ENCODE measurements around the gene DNAJC30.
A peak's percentile ranks its signal among the peaks of the same experiment; 100 is the strongest.

The DNAJC30 gene

DNA sequence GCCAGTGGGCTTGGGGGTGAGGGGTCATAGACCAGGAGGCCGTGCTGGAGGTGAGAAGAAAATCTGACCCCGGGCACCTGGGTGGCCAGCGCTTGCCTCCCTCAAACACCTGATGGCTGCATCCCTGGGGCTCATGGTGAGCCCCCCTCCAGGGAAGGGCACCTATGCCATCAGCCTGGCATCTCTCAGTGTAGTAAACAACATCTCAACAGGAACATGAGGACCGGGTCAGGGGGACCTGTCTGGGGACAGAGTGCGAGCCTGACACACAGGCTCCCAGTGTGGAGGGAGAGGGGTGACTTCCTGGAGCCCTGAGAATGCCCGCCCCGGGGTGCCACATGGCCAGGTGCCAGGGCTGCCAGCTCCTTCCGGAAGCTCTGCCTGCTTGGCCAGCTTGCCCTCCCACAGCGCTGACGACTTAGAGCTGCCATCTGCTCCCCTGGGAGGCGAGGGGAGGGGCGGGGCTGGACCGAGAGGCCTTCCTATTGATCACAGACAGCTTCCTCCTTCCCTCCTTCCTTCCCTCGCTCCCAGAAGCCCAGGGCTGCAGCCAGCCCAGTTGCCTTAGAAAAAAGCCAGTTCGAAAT, 23.9 kb upstream of the DNAJC30 start:
- DNase-seq (ENCODE audit: low spot score), result peak; percentile 64

DNA sequence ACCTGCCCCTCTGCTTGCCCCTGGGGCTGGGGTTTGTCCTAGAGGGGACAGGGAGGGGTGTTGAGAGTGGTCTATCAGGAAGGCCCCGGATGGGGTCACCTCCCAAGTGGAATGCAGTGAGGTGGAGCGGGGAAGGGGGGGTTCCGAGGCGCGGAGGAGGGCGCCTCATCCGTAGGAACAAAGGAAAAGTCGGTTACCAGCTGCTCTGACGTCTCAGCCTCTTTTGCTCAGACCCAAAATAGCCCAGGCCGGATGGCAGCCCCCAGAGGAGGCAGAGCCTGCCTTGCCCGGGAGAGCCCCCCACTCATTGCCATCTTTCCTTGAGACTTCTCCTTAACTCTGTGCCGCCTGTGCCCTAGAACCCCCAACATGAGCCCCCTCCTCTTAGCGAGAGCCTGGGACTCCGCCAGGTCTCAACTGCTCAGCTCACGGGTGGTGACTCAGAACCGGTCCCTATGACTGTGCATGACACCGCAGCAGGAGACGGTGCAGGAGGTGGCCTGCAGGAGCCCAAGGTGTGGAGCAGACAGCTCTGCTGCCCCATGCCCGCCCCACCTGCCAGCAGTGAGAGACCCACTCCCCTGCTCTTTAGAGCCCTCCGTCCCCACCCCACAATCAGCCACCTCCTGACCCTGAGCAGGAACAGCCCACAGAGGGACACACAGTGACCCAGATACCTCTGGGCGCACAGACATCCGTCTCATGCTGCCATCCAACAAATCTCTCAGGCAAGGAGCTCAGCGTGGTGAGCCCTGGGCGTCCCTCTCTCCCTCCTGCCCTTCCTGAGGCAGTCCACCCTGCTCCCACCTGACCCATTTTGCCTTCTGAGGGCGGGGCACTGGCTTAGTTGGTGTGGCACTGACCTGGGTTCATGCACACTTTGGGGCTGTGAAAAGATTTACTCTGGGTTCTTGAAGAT, 23.1 kb upstream of the DNAJC30 start:
- DNase-seq (ENCODE audit: low spot score), result no peak

DNA sequence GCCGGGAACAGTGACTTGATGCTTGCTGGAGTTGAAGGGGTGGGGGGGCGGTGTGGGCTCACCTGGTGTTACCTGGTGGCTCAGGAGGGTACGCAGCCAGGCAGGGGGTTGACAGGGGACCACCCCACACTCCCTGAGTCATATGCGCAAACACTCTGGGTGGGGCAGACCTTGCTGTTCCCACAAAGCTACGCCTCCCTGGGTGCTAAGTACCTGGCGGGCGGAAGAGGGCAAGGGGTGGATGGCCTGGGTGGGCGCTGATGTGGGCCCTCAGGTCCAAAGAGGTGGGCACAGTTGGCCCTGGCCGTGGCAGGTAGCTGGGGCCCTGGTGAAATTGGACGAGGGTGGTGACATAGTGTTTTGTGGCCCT, 22.3 kb upstream of the DNAJC30 start:
- DNase-seq (ENCODE audit: low spot score), result no peak

DNA sequence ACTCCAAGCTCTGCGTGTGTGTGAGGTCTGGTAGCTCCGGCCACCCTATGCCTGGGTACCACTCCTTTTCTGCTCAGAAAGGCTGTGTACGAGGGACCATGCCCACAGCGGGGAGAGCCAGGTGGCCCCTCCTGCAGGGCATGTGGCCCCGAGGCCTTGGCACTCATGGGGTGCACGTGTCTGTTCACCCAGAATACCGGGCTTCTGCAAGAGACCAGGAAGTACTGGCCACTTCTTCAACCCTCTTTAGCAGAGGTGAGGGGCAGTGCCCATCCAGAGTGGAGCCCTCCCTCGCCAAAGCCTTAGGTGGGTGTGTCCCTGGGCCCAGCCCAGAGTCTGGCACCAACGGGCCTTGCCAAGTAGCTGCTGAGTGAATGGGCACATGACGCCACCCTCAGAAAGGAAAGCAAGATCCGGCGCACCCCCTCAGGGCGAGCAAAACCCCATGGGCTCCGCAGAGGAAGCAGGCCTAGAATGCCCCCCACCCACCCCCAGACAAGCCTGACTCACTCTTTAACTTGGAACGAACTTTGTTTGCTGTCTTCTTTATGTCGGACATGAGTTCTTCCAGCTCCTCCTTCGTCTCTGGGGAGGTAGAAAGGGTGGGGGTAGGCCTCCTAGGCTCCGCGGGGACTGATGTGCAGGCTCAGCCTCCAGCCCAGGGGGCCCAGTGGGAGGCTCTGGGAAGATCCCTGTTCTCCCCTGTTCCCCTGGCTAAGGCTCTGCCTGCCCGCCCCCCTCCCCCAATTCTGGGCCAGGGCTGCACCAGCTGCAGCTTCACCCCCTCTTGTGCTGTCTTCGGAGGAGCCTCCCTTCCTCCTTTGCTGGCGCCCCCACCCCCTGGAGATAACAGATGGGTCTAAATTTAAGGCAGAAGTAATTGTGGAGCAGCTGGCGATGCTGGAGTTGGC, 21.6 kb upstream of the DNAJC30 start:
- no peak for DNase-seq (ENCODE audit: low spot score)

DNA sequence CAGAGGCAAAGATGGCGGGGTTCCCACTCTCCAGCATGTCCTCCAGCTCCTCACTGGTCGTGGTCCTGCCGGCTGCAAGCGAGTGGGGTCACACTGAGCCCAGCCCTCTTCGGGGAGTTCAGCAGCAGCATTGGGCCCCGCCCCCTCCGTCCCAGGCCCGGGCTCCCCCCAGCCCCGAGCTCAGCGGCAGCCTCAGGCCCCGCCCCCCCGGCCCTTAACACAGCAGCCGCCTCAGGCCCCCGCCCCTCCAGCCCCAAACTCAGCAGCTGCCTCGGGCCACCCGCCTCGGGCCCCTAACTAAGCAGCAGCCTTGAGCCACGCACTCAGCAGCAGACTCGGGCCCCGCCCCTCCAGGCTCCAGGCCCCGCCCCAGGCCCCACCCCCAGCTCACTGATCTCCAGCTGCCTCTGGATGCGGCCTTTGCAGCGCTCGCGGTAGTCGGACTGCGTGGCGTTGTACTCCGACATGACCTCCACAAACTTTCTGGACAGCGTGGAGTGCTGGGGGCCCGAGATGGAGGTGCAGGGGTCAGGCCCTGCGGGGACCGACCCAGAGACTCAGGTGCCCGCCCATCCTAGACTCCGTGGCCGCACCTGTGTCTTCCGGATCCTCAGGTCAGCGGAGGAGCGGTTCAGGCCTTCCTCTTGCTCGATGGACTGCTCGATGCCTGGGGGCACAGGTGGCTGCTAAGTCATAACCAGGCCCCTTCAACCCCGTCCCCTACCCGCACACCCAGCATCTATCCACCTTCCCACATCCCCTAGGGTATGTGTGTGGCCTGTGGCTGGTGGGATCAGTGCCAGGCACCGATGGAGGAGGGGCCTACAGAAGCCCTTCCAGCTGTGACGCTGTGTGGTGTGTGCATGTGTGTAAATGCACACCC, 20.7 kb upstream of the DNAJC30 start:
- DNase-seq (ENCODE audit: low spot score), result no peak

DNA sequence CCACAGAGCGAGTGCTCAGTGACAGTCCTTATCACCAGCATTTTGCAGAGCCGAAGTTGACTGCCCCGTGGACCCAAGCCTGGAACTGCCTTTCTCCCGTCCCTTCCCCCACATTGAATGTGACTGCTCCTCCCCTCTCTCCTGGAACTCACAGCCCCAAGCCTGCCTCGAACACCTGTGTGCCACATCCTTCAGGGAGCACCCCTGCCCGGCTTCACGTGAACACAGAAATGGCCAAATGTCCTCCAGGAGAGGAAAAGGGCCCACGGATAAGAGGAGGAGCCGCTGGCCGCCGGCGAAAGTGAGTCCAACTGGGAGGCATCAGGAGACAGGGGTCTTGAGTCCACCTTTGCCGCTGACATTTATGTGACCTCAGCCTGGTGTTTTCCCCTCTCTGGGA, 20.0 kb upstream of the DNAJC30 start:
- DNase-seq (ENCODE audit: low spot score), result no peak

DNA sequence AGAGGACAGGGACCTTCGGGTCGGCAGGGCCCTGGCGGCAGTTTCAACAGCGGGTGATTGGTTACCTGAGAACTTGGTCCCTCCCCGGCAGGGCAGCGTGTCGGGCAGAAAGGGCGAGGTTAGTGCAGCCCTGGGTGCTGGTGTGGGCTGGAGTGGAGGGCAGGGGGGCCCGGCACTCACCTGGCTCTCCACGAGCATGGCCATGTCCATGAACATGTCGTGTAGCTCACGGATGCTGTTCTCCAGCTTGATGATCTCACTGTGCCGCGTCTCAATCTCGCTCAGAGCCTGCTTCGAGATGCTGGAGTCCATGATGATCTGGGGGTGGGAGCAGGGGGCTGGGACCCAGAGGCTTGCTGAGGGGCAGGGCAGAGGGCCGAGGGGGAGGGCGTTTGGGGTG, 19.4 kb upstream of the DNAJC30 start:
- no peak for DNase-seq (ENCODE audit: low spot score)

DNA sequence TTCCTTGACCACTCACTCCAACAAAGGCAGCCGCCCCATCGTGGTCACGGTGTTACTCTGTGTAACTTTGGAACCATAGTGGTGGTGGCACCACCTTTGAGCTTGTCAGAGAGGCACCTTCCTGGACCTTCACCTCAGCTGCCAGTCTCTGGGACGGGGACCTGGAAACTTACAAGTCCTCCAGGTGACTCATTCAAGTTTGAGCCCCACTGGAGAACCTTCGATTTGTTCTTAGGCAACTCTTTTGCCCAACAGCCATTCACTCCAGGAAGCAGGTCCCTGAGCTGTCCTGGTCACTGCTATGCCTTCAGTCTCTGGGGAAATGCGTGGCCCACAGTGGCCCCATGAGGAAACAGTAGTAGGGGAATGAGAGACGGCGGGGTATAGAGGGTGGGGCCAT, 19.0 kb upstream of the DNAJC30 start:
- DNase-seq (ENCODE audit: low spot score), result no peak

DNA sequence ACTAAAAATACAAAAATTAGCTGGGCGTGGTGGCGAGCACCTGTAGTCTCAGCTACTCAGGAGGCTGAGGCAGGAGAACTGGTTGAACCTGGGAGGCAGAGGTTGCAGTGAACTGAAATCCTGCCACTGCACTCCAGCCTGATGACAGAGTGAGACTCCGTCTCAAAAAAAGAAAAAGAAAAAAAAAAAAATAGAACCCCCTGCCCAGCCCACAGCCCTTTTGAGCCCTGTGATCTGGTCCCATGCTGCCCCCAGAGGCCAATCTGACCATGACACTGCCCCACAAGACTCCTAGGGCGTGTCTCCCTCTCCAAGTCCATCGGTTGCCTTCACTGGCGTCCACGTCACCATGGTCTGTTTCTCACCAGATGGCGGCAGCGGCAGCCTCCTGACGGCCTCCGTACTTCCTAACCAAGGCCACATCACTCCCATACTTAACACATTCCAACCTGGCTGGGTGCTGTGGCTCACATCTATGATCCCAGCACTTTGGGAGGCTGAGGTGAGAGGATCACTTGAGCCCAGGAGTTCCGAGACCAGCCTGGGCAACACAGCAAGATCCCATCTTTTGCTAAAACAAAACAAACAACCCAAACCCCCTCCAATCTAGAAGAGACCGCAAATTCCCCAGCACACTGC, 18.2 kb upstream of the DNAJC30 start:
- DNase-seq (ENCODE audit: low spot score), result no peak

DNA sequence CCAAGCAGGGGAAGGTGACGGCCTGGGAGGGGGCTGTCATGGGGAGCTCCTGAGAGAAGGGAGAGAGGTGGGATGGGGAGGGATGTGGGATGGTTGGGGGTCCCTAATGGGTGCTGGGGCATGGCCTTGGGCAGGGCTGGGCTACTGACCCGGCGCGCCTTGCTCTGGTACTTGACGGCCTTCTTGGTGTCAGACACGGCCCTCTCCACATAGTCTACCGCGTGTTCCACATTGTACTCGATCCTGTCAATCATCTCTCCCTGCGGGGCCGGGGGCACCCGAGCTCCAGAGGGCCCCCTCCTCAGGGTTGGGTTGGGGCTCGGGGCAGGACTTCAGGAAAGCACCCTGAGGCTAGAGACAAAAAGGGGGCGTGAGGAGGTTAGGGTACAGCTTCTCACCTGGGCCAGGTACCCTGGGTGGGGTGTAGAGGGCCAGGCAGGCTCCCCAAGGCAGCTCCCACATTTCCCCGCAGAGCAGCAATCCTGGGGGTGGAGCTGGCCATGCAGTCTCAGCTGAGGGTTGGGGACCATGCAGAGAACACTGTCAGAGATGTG, 17.4 kb upstream of the DNAJC30 start:
- no peak for DNase-seq (ENCODE audit: low spot score)

DNA sequence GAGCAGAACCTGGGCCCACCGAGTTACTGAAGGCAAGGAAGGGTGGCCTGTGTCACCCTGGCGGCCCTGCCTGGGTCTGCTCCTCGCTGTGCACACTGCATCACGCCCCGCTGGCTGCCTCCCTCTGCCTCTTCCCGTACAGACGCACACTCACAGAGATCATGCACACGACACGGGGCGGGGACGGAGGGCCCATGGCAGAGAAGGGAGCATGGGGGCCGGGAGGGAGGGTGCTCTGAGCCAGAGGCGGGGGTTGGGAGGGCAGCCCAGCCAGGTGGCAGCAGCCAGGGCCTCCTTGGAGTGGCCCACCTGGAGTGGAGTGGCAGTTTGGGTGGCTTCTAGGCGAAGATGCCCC, 16.8 kb upstream of the DNAJC30 start:
- no peak for DNase-seq (ENCODE audit: low spot score)

DNA sequence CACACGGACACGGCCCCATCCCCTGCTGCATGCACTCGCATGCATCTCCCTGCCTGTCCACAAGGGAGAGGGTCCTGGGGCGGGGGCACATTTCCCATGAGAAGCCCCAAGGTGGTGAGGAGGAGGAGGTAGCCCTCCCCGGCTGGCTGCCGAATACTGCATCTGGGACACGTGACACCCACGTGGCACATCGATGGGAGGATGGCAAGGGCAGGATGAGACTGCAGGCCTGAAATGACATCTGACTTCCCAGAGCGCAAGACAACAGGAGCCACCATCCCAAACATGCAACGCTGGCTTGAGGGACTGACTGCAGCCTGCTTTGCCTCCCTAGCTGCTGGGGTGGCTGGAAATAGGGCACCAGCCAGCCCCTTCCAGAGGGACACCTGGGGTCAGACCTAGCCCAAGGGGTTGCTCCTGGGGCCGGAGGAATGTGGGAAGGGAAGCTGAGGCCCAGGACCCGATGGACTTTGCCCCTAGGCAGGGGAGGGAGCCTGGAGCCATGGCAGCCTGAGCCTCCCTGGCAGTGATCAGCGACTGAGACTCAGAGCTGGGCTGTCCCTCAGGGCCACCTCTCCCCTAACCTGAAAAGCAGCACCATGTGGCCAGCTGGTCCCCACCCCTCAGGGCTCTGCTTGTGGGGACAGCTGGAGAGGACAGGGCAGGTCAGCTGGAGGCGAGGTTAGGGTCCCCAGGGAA, 16.3 kb upstream of the DNAJC30 start:
- DNase-seq (ENCODE audit: low spot score), result no peak

DNA sequence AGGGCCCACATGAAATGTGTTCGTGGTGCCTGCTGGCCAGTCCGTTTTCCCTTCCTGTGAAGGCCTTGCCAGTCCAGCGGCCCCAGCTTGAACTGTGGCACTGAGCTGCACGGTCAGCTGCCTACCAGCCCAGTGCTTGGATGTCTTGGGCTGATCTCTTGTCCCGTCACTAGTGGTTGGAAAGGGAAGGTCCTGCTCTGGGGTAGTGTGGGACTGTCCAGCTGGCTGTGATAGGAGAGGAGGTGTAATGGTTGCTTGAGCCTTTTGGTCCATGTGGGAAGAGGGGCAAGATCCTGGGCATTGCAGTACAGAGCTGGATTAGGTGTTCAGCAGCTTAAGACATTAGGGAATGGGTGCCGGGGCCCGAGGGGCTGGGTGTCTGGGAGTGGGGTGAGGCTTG, 15.2 kb upstream of the DNAJC30 start:
- DNase-seq (ENCODE audit: low spot score), result no peak

DNA sequence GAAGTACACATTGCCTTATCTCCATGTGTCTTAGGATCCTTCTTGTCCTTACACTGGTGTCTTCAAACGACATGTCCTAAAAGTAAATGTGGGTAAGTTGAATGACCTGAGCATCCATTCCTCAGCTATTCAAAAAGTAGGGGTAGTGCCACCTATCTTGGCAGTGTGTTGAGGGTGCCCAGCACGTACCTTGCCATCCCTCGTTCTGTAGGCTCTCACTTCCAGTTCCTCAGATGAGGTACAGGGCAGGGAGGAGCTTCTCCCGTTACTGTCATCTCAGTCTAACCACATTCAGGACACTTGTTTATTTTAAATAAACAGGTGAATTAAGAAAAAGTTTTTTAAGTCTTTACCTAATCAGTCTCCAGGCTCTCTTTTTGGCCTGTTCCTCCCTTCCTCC, 13.1 kb upstream of the DNAJC30 start:
- DNase-seq (ENCODE audit: low spot score), result no peak

DNA sequence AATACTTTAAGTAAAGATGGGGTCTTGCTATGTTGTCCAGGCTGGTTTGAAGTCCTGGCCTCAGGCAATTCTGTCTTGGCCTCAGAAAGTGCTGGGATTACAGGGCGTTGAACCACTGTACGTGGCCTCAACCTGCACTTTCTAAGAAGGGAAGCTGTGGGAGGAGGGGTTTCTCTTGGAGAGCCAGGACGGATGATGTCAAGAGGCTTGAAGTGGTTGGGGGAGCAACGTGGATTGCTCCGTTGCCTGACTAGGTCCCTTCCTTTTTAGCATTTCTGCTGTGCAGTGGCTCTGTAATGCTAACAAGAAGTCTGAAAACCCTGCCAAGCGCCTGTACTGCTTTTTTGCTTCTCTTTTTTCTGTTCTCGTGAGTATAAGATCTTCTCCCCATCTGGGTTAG, 7.4 kb upstream of the DNAJC30 start:
- no peak for DNase-seq (ENCODE audit: low spot score)

DNA sequence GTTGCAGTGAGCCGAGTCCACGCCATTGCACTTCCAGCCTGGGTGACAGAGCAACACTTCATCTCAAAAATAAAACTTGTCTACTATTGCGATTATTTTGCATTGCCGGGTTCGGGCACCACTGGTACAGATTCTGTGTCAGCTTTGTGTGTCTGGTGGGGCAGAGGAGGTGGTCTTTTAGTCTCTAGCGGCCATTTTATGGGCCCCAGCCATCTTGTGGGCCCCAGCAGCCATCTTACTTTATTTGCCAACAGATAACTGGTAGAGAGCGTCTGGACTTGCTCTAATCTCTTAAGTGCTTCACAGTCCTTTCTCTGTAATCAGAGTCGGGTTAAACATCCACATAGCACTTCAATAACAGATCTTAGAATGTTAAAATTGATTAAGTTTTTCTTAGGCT, 5.0 kb upstream of the DNAJC30 start:
- no peak for DNase-seq (ENCODE audit: low spot score)

DNA sequence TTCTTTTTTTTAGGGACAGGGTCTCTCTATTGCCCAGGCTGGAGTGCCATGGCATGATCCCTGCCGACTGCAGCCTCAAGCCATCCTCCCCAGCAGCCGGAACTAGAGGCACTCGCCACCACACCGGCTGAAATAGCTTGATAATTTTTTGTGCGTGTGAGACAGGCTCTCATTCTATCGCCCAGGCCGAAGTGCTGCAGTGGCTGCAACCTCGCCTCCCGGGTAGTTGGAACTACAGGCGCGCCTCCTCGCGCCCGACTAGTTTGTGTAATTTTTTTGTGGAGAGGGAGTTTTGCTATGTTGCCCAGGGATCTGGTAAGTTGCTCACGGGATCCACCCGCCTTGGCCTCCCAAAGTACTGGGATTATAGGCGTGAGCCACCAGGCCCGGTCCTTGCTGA, 2.1 kb upstream of the DNAJC30 start:
- no peak for DNase-seq (ENCODE audit: low spot score)

DNA sequence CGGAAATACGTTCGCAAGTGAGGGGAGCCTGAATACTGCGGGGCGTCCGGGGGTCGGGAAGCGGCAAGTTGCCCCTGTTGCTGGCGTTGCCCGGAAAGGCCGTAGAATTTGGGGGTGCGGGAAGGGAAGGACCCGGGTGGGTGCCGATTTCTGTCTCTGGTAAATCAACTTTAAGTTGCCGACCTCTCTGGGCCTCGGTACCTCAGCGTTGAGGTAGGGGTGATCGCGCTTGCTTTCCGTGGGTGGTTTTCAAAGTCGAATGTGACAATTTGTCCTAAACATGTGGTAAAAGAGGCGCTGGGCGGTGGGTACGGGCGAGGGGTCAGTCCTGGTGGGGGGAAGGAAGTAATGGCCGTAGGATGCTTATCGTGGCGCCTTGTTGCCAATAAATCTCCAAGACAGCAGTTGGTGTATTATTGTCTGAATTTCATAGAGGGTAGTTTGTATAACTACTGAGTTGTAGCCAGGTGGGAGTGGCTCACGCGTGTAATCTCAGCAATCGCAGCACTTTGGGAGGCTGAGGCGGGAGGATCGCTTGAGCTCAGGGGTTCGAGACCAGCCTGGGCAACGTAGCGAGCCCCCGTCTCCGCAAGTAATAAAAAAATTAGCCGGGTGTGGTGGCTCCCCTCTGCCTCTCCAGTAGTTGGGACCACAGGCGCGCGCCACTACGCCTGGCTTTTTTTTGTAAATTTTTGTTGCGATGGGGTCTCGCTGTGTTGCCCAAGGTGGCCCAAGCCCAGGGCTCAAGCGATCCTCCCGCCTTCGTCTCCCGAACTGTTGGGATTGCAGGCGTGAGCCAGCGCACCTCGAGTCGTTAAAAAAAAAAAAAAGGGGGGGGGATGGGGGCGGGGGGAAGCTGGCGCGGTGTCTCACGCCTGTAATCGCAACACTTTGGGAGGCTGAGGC, 788 bp upstream of the DNAJC30 start:
- DNase-seq (ENCODE audit: low spot score), result no peak

DNA sequence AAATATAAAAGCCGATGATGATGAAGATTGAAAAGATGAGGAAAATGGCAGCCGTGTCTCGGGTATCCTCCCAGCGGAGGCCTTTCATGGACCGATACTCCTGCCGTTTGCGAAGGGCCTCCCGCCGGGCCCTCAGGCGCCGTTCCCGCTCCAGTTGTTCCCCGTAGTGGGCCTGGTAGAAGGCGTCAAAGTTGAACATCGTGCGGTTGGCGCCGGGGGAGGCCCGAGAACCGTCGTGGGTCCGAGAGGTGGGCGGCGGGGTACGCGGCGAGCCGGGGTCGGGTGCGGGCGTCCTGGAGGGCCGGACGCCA, 553 bp downstream of the DNAJC30 start:
- no peak for DNase-seq (ENCODE audit: low spot score)

DNA sequence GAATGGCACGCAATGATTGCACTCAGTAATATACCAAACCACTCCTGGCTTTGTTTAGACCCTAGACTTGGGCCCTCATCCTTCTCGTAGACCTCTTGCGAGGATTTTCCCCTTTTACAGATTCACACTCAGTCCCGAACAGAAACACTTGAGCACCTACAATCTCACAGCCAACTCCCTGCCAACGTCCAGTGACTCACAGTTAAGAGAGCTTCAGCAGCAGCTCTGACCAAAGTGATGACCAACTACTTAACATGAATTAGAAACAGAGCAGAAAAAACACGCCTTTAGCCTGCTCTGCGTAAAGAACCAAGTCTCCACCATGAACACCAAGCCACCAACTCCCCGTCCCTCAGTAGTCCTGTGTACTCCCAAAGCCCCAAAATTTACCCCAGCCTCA, 2.2 kb downstream of the DNAJC30 start:
- no peak for DNase-seq (ENCODE audit: low spot score)
